Hepatocyte (in vitro differentiated cells): ENCODE data around the gene STX11.

Experiments used
- CTCF ChIP-seq: fragments of 200-600 bp; sonication (generic); IDR thresholded peaks from 2 replicates; pipeline ENCODE4 v1.5.1; 2016; ENCODE audit warnings: antibody characterized with exemption, mild to moderate bottlenecking; ENCODE audit not compliant: poor library complexity
- EZH2phosphoT487 ChIP-seq: fragments of 200-600 bp; sonication (generic); IDR thresholded peaks from one replicate; pipeline ENCODE4 v1.6.1; 2018; ENCODE audit warnings: antibody characterized with exemption, mild to moderate bottlenecking, low read depth, moderate library complexity; ENCODE audit not compliant: unreplicated experiment, severe bottlenecking

GRCh38 chr6:144160431-144161005, 10.2 kb downstream of the STX11 start:
- TF ChIP-seq CTCF (no peak), EZH2phosphoT487 (no peak)
